AG09319 (cell line): Measurements from ENCODE around the gene VWA3B.

Source experiments
- DNase-seq: peaks from one replicate; pipeline ENCODE4 v3.0.0-alpha.2; 2010; ENCODE audit warnings: low read depth; ENCODE audit errors: extremely low read depth
- TF ChIP-seq, protein P1 (sequence below): IDR thresholded peaks from 2 replicates; pipeline ENCODE4 v1.5.1; 2011; ENCODE audit warnings: low read depth, mild to moderate bottlenecking, inconsistent platforms, low read length, moderate library complexity

Gene VWA3B

DNA sequence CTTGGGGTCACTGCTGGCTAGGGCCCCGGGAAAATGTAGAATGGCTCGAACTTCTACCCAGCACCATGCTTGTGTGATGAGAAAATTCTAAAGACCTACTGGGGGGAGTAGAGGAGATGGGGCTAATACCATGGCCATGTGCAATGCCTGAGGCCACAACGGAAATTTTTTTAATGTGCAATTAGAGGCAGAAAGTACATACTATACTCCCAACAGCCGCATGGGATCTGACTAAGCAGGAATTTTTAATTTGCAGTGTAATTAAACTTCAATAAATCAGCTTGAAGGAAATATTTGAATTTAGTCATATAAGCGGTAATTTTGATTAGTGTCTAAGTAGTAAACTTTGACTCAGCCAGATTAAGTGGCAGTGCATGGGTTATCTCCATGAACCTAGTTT lies 206.1 kb downstream of the VWA3B start:
- no peak for DNase-seq
- TF ChIP-seq, protein P1, sequence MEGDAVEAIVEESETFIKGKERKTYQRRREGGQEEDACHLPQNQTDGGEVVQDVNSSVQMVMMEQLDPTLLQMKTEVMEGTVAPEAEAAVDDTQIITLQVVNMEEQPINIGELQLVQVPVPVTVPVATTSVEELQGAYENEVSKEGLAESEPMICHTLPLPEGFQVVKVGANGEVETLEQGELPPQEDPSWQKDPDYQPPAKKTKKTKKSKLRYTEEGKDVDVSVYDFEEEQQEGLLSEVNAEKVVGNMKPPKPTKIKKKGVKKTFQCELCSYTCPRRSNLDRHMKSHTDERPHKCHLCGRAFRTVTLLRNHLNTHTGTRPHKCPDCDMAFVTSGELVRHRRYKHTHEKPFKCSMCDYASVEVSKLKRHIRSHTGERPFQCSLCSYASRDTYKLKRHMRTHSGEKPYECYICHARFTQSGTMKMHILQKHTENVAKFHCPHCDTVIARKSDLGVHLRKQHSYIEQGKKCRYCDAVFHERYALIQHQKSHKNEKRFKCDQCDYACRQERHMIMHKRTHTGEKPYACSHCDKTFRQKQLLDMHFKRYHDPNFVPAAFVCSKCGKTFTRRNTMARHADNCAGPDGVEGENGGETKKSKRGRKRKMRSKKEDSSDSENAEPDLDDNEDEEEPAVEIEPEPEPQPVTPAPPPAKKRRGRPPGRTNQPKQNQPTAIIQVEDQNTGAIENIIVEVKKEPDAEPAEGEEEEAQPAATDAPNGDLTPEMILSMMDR, result no peak

DNA sequence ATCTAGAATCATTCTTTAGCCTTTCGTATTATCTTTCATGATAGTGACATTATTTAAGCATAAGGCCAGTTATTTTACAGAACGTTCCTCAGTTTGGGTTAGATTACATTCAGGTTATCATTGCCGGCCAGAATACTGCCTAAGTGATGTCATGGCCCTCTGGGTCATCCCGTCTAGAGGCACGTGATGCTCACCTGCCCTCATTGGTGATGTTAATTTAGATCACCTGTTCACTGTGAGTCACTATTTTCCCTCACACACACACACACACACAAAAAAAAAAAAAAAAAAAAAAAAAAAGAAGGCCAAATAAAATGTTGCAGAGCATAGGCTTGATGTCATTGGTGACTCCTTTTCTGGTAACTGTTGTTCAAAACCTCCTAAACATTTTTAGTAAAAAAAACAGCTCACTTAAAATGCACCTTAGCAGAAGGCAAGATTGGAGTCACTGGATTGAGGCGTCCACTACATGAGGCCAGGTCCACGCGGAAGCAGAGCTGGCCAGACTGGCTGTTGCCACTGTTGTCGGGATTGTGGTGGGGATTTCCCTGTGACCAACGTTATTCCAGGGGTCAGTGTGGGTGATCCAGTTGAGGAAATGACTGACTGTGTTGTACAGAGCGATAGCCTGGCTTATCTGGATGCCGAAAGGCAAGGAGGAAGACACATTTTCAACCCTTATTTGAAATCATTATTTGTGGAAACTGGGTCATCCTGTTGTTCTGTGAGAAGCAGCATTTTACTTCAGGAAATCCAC lies 207.1 kb downstream of the VWA3B start:
- TF ChIP-seq, protein P1, result no peak
- no peak for DNase-seq

DNA sequence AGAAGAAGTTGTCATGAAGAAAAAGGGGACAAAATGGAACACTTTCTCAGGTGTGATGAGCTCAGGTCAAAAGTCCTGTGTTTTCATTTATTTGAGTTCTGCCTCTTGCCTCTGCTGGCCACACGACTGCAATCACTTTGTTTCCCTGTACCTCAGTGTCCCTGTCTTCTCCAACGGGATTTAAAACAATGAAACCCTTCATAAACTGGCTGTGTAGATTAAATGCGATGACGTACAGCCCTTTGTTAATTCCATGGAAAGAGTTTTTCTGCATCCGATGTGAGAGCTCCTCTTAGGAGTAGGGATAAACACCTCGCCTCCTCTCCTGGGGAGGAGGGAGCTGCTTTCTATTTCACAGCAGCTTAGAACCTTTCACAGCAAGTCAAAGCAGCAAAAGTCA lies 207.7 kb downstream of the VWA3B start:
- DNase-seq, result no peak
- TF ChIP-seq, protein P1, result no peak

DNA sequence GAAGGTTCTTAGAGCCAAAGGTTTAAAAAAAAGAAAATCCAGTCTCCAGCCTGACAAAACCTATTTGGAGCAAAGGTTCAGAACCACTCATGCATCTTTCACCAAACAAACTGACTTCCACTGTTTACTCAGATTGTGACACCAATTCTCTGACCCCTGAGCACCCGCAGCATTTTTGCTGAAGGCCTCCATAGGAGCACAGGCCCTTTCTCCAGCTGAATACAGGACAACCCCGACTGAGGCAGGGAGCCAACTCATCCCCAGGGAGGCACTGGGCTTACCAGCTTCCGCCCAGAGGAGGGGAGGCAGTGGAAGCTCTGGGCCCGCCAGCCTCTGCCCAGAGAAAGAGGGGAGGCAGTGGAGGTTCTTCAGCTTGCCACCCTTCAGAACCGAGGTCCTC lies 208.3 kb downstream of the VWA3B start:
- DNase-seq, result no peak
- TF ChIP-seq, protein P1, result no peak

DNA sequence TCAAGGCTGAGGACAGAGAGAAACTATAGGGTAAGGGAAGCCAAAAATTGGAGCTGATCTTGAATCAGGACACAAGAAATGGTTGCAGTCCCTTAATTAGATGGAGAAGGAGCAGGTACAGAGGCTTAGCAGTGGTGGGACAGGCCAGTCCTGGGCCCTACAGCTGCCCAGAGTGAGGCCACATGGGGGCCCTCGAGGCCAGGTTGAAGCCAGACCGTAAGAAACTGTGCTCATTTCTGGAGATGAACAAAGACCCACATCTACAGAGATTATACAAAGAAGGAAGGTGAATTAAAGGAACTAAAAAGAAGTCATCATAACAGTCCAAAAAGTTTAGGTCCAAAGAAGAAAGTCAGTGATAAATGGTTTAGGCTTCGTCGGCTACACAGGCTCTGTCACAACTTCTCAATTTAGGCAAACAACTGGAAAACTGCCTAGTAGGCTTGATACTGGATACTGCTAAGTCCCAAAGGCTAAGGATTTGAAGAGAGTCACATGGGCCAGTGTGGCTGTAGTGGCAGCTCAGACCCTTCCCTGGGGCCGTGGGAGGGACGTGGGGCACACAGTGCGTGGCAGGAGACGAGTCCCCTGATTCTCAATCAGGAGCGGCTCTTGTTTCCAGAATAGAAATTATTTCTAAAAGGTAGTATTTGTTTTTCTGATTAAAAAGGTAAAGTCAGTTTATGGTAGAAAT lies 208.9 kb downstream of the VWA3B start:
- TF ChIP-seq, protein P1, result no peak; the same call in 1 of the 2 replicates
- DNase-seq, result no peak

DNA sequence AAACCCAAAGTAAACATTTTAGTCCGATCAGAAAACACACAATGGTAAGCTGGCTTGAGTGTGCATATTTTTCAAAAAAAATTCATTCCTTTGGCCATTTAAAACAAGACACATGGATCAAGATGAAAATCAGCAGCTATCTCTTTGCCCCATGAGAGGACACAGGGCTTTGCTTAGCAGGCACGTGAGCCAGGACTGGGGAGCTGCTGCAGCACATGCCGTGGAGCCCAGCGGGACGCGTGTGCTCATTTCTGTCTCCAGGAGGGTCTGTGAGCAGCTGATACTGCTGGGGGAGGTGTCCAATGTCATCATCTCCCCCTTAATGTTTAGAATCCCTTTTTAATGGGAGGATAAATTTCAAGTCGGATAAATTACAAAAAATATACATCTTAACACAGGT lies 209.5 kb downstream of the VWA3B start:
- TF ChIP-seq, protein P1, result no peak
- DNase-seq, result no peak
